Stimulated activated CD4-positive, alpha-beta T cell treated with anti-CD3 and anti-CD28 coated beads, Interleukin-2, amount 100 ng/mL, for 4 hours (primary cell): ENCODE results near the gene SEMA7A.

Experiments used
- DNase-seq: peaks from one replicate; pipeline ENCODE4 v3.0.0-alpha.2; 2020; ENCODE audit warnings: low read depth

Gene SEMA7A

GRCh38 chr15:74451861-74452835 lies 18.4 kb upstream of the SEMA7A start:
- no peak for DNase-seq

GRCh38 chr15:74451322-74451721 lies 17.6 kb upstream of the SEMA7A start:
- no peak for DNase-seq

- no peak for DNase-seq
Observed at GRCh38 chr15:74449643-74450205, 16.0 kb upstream of the SEMA7A start.

GRCh38 chr15:74449095-74449494 lies 15.3 kb upstream of the SEMA7A start:
- DNase-seq = no peak

- DNase-seq = no peak
Observed at GRCh38 chr15:74445816-74446763, 12.3 kb upstream of the SEMA7A start.

GRCh38 chr15:74444106-74445062 lies 10.6 kb upstream of the SEMA7A start:
- DNase-seq = no peak

GRCh38 chr15:74443100-74443909 lies 9.5 kb upstream of the SEMA7A start:
- no peak for DNase-seq

GRCh38 chr15:74442604-74443003 lies 8.8 kb upstream of the SEMA7A start:
- no peak for DNase-seq

- no peak for DNase-seq
Observed at GRCh38 chr15:74442063-74442462, 8.3 kb upstream of the SEMA7A start.

GRCh38 chr15:74441248-74441941 lies 7.6 kb upstream of the SEMA7A start:
- no peak for DNase-seq

- DNase-seq = peak; percentile 76
Observed at GRCh38 chr15:74438721-74439316, 5.1 kb upstream of the SEMA7A start.

GRCh38 chr15:74438206-74438605 lies 4.4 kb upstream of the SEMA7A start:
- DNase-seq = no peak

GRCh38 chr15:74434263-74435136 lies 742 bp upstream of the SEMA7A start:
- no peak for DNase-seq

GRCh38 chr15:74432968-74433591 lies 678 bp downstream of the SEMA7A start:
- no peak for DNase-seq

GRCh38 chr15:74432271-74432967 lies 1.3 kb downstream of the SEMA7A start:
- no peak for DNase-seq

- DNase-seq = no peak
Observed at GRCh38 chr15:74431645-74432044, 2.1 kb downstream of the SEMA7A start.

- DNase-seq = no peak
Observed at GRCh38 chr15:74431116-74431515, 2.6 kb downstream of the SEMA7A start.
